ENCODE measurements around the gene FGF2. TPM values are rescaled to one million over a fixed set of nuclear protein-coding genes. Genes with fewer than 3 reads are reported as not detected.

Gene FGF2
- total RNA-seq, 3 donors from 2014 or later: 1.3 to 45.0 (median 2.4) TPM

GRCh38 chr4:122894827-122895226 lies 68.2 kb downstream of the FGF2 start:
- H3K4me1 ChIP-seq (ENCODE audit: low read depth): no peaks in the 10 kb centered on the region
- no peaks in the 10 kb centered on the region for H3K36me3 ChIP-seq (ENCODE audit: low read depth)
- intact Hi-C loops (cut with DNase I, micrococcal nuclease): no loop called here
- H3K4me3 ChIP-seq: no peak overlapping the region
- ATAC-seq (no peak), DNase-seq (no peak)
- H3K9me3 ChIP-seq: no peaks in the 10 kb centered on the region
- no peak for TF ChIP-seq CTCF (IDR thresholded peaks at IDR 0.05)

- H3K4me3 ChIP-seq: no peak overlapping the region
- no peaks in the 10 kb centered on the region for H3K36me3 ChIP-seq (ENCODE audit: low read depth)
- intact Hi-C loops (cut with DNase I, micrococcal nuclease): no loop called here
- DNase-seq (no peak), ATAC-seq (no peak)
- H3K9me3 ChIP-seq: no peaks in the 10 kb centered on the region
- TF ChIP-seq CTCF (IDR thresholded peaks at IDR 0.05): no peak
- no peaks in the 10 kb centered on the region for H3K4me1 ChIP-seq (ENCODE audit: low read depth)
Measured at GRCh38 chr4:122895336-122895995, 68.8 kb downstream of the FGF2 start.

DNA sequence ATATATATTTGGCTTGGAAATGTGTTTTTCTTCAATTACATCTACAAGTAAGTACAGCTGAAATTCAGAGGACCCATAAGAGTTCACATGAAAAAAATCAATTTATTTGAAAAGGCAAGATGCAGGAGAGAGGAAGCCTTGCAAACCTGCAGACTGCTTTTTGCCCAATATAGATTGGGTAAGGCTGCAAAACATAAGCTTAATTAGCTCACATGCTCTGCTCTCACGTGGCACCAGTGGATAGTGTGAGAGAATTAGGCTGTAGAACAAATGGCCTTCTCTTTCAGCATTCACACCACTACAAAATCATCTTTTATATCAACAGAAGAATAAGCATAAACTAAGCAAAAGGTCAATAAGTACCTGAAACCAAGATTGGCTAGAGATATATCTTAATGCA lies 69.6 kb downstream of the FGF2 start:
- TF ChIP-seq CTCF (IDR thresholded peaks at IDR 0.05): no peak
- H3K4me1 ChIP-seq (ENCODE audit: low read depth): no peaks in the 10 kb centered on the region
- H3K36me3 ChIP-seq (ENCODE audit: low read depth): no peaks in the 10 kb centered on the region
- DNase-seq (no peak), ATAC-seq (no peak)
- H3K4me3 ChIP-seq: no peak overlapping the region
- intact Hi-C loops (cut with DNase I, micrococcal nuclease): no loop called here
- no peaks in the 10 kb centered on the region for H3K9me3 ChIP-seq

DNA sequence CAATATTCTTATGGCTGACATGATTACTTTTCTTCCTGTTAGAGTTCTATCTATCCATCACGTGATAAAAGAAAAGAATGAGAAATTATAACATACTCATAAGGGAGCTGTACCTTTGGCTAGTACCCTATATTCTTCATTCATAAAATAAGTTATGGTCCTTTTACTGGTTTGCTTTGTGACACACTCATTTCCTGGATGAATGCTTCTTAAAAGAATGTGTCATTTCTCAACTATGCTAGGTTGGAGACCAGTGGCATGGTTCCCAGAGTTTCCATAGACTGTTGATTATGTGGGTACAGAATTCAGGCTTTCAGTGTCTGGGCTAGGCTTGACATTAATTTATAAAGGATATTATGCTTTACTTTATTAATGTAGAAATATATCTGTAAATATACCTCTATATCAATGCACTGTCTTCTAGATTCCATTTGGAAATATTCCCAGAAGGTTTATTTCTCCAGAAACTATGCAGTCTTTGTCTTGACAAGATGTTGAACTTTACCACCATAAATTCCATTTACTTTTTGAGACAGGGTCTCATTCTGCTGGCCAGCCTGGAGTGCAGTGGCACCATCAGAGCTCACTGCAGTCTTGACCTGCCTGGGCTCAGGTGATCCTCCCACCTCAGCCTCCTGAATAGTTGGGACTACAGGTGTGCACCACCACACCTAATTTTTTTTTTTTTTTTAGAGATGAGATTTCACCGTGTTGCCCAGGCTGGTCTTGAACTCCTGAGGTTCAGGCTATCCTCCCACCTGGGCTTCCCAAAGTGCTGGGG lies 71.9 kb downstream of the FGF2 start:
- Histone ChIP-seq H3K4me3 (no peak overlapping the region), H3K4me1 (ENCODE audit: low read depth) (no peaks in the 10 kb centered on the region), H3K36me3 (ENCODE audit: low read depth) (no peaks in the 10 kb centered on the region), H3K9me3 (no peaks in the 10 kb centered on the region)
- peak in 1 of 3 donors; percentile 3 for DNase-seq
- intact Hi-C loops (cut with DNase I, micrococcal nuclease): no loop called here
- ATAC-seq: peak; percentile 91
- no peak for TF ChIP-seq CTCF (IDR thresholded peaks at IDR 0.05)

DNA sequence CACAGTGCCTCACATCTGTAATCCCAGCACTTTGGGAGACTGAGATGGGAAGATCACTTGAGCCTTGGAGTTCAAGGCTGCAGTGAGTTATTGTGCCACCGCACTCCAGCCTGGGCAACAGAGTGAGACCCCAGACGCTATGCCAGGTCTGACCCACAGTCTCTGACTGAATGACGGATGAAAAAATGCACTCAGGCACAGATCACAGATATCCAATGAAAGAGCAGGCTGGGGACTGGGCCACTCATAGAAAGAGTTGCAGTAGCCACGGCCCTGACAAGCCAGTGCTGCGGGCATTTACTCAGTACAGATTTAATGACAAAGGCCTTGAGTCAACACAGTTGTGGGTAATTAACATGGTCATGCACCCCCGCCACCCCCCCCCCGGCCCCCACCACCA lies 73.1 kb downstream of the FGF2 start:
- H3K4me3 ChIP-seq: no peak overlapping the region
- no peak for ATAC-seq
- no peak for TF ChIP-seq CTCF (IDR thresholded peaks at IDR 0.05)
- no peaks in the 10 kb centered on the region for H3K36me3 ChIP-seq (ENCODE audit: low read depth)
- H3K9me3 ChIP-seq: no peaks in the 10 kb centered on the region
- intact Hi-C loops (cut with DNase I, micrococcal nuclease): no loop called here
- DNase-seq: no peak
- no peaks in the 10 kb centered on the region for H3K4me1 ChIP-seq (ENCODE audit: low read depth)

Data from mucosa of descending colon (tissue), 3 donors.